Umbilical cord (tissue), 2 donors: Measurements from ENCODE around the gene SYT2. TPM values are rescaled to one million over a fixed set of nuclear protein-coding genes. Genes with fewer than 3 reads are reported as not detected.
"Not testable (repeated sequence)": the region's sequence is repeated elsewhere in the genome, so short reads cannot be mapped to it uniquely, and the experiment has no call there.

ENCODE experiments used
- DNase-seq: peaks from one replicate; pipeline ENCODE4 v3.0.0-alpha.2; 2015; ENCODE audit warnings: low spot score
- total RNA-seq: library from RNA; depleted of rRNA; stranded (reverse); fragments of >200 nt; gene quantifications from one replicate; pipeline ENCODE4 v1.2.3, GENCODE V29; 2014; ENCODE audit warnings: low replicate concordance; ENCODE audit not compliant: insufficient read depth

SYT2 gene
- total RNA-seq, 1 donor from 2014 or later: 1.7 TPM

DNA sequence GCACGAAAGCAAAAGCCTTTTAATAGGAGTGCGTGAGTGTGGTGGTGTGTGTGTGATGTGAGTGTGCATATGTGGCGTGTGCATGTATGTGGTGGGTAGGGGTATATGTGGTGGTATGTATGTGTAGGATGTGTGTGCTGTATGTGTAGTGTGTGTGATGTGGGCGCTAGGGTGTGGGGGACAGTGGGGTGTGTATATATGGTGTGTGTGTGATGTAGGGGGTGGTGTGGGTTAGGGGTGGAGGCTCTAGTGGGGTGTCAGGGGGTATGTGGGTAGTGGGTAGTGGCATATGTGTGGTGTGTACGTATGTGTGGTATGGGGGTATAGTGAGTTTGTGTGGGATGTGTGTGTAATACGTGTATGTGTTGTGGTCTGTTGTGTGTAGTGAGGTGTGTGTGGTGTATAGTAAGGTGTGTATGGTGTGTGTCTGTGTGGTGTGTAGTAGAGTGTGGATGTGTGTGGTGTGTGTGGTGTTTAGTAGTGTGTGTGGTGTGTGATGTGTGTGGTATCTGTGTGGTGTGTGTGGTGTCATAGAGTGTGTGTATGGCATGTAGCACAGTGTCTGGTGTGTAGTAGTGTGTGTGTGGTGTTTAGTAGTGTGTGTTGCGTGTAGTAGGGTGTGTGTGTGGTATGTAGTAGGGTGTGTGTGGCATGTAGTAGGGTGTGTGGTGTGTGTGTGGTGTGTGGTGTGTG, 86.0 kb downstream of the SYT2 start:
- no peak for DNase-seq

DNA sequence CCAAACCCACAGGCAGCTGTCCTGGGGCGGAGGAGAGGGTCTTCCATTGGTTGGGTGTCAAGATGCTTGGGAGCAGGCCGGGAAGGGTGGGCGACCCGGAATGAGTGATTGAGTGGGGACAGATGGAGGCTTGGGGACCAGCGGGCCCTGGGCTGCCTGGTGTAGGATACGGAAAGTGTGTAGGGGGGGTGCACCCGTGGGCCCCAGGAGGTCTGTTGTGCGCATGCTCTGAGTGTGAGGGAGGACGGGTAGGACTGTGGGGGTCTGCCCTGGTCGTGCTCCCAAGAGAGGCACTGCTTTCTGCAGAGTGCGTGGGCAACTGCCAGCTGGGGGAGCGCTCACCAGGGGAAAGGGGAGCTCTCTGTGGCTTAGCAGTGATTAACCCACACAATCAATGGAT, 86.8 kb downstream of the SYT2 start:
- not testable (repeated sequence) for DNase-seq

DNA sequence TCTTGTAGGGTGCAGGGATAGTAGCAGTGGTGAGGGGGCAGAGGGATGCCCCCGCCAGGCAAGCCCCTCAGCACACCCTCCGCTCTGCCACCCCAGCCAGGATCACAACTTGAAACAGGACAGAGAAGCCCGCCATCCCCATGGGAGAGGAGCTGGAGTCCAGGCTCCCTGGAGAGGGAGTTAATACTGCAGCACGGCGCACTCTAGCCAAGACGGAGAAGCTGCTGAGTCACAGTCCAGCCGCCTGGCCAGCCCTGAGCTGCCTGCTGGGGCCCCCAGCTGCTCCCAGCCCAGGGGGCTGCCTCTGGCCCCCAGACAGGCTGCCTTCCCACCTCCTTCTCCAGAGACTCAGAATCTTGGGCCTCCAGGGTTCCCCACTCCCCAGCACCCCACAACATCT, 87.2 kb downstream of the SYT2 start:
- peak; percentile 72 for DNase-seq

DNA sequence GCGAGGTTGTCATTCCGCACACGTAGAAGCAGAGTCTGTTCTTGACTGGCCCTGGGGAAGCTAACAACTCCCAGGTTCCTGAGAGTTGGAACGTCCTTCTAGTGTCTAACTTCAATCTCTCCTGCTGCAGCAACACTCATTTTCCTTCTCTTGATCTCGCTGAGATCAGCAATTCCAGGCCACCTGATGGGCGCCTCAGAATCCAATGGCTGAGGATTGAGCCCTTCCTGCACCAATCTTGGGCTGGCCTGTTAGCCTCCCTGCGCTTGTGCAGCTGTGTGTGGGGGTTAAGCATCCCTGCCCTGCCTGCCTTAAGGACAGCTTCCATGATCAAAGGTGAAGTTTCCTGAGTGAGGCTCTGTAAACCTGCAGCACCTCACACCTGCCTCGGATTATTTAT, 87.9 kb downstream of the SYT2 start:
- DNase-seq: no peak

DNA sequence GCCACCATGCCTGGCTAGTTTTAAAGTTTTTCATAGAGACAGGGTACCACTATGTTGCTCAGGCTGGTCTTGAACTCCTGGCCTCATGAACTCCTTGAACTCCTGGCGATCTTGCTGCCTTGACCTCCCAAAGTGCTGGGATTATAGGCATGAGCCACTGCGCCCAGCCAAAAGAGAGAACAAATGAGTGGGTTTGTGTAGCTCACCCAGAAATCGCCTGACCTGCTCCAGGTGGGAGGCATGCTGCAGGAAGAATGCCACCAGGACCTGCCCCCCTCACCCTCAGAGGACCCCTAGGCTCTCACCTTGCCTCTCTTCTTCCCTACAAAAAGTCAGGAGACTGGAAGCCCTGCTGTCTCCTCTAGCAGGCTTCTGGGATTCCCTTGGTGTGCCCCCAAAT, 88.8 kb downstream of the SYT2 start:
- DNase-seq: no peak

DNA sequence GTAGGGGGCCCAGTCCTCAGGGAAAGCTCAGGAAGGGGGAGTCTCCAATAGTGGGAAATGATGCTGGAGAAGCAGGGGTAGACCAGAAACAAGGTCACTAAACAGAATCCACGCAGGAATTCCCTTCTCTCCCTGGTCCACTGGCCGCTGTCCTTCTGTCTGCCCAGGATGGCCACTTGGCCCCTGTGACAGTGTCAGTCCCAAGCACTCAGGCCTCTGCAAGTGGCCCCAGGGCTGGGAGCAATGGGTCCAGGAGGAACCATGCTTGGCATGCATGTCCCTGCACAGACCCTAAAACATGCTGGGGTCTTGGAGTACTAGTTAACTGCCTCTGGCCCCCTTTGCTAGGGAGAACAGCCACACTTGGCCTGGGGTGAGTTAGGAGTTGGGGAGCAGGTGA, 90.2 kb downstream of the SYT2 start:
- not testable (repeated sequence) for DNase-seq

DNA sequence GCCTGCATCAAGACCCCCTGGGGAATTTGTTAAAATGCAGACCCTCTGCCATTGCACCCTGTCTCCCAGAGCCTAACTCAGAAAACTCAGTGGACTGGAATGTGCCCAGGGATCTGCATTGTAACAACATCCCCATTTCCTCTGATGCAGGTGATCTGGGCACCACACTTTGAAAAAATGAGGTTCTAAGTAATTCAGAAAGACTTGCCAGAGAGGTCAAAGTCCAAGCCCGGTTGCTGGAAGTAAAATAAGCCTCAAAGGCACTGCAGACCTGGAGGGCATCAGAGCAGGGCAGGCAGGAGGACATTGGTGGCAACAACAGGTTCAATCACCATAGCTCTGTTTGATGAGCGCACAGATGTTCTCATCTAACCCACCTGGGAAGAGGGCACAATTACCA, 90.7 kb downstream of the SYT2 start:
- no peak for DNase-seq

DNA sequence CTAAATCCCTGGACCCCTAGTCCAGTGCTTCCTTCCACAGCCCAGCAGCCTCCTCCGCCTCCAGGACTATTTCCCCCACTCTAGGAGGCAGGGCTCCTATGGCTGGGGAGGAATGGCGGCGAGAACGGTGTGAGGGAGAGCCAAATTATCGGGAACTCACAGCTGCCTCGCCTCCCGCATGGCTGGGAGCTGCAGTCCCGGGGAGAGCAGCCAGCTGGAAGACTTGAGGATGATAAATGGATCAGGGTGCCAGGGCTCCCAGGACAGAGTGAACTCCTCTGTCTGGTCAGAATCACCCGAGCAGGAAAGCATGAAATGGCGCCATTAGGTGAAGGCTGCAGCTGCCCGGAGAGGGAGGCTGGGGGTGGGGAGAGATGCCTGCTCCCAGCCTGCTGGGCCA, 91.2 kb downstream of the SYT2 start:
- DNase-seq: peak; percentile 22

DNA sequence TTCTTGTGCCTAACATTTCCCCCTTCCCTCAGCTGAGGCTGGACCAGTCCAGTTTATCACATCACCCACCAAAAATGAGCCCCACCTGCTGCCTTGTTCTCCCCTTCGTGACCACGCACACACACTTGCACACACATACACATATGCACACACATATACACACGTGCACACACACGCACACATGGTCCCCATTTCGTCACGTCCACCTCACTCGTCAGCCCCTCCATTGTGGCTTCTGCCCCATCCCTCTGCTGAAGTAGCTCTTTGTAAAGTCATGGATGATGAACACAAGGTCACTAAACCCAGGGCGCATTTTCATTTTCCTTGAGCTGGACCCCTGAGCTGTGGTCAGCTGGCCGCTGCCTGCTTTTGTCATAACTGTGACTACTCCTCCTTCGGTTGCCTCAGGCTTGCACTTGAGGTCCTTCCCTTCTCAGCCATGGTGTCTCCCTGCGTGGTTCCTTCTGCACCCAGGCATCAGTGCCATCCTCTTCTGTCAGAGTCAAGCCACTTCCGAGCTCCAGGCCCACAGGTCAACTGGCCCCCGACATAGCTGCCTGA, 93.8 kb downstream of the SYT2 start:
- no peak for DNase-seq

DNA sequence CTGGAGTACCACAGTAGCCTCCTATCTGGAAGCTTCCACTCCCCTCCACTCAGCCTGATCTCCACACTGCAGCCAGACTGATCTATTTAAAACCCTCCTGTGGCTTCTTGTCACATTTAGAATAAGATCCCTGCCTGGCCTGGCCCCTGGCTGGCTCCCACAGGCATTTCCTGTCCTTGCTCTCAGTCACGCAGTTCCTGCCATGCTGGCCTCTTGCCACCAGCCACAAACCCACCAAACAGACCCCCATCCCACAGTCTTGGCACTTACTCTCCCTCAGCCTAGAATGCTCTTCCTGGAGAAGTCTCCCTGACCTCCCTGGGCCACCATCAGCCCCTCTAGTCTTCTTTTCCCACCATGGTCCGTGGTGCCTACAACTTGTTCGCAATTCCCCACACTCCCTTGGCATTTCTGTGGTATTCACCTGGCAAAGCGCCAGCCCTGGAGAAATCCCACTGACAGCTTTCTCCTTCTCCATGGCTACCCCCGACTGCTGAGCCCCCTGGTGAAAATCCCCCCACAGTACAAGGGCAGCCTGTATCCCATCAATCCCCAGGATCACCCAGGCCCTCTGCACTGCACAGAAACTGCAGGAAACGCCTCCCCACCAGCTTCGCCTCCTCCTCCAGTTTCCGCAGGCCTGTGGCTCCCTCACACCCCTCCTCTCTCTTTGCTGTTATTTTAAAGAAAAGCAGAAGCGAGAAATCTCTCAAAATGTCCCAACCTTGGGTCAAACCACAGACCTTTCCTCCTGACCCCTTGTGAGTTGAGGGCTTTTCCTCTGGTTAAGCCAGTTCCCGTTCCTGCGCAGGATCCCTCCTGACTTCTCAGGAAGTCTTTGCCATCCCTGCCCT, 94.5 kb downstream of the SYT2 start:
- DNase-seq: peak; percentile 76

DNA sequence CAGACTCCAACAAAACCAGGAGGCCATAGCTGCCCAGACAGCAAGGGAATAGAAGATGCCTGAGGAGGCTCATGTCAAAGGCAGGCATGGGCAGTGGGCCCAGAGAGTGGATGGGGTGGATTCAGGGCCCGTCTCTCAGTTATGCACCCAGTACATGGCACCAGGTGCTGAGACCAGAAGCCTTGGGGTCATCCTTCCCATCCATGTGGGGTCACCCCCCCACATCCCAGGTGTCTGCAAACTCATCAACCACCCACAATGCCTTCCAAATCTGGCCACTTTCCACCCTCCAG, 95.1 kb downstream of the SYT2 start:
- DNase-seq: not testable (repeated sequence)

DNA sequence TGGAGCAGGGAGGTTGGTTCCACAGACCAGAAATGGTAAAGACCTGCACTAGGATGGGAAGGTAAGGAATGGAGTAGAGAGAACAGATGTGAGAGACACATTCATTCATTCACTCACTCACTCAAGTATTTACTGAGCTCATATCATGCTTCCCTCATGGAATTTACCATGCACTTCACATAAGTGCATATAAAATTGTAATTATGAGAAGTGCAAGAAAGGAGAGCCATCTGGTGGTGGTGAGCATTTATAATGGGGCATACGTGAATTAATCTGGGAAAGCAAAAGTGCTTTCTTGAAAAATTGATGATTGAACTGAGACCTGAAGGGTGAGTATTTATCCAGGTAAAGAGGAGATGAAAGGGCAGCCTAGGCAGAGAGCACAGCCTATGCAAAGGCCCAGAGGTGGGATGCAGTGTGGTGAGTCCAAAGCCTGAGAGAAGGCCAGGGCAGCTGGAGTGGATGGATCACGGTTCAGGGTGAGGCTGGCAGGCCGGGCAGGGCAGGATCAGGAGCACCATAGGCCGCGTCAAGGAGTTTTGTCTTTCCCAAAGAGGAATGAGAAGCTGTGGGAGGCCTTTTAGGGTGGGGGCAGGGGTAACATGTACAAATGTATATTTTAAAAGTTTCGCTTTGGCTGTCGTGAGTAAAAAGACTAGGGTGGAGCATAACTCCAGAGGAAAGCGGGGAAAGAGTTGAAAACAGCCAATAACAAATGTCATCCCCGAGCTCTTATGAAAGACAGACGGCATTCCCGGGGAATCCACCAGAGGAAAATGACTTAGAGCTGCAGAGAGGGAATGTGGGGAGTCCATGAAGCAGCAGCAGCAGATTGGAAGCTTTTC, 95.7 kb downstream of the SYT2 start:
- DNase-seq: peak; percentile 87

DNA sequence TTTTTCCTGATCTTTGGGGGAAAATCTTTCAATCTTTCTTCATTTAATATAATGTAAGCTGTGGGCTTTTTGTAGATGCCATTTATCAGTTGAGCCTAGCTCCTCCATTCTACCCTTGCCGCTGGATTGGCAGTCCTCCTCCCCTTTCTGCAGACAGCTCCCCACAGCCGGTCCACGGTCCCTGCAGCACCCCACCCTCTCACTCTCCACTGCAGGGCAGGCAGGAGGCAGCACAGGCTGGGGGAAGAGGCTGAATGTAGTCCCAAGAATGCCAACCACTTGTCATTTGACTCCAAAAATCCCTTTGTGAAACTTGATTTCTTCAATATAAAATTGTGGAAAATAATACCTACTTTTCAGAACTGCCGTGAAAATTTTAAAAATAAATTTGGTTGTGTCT, 96.7 kb downstream of the SYT2 start:
- no peak for DNase-seq

DNA sequence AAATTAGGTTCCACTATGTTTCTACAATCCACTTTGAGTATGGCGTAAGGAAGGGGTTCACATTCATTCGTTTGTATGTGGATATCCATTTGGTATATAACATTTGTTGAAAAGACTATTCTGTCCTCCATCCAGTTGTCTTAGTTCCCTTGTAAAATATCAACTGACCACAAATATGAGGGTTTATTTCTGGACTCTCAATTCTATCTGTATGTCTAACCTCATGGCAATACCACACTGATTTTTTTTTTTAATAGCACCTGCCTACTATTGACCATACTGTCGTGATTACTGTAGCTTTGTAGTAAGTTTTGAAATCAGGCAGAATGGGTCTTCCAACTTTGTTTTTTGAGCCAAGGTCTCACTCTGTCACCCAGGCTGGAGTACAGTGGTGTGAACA, 98.2 kb downstream of the SYT2 start:
- DNase-seq: not testable (repeated sequence)

DNA sequence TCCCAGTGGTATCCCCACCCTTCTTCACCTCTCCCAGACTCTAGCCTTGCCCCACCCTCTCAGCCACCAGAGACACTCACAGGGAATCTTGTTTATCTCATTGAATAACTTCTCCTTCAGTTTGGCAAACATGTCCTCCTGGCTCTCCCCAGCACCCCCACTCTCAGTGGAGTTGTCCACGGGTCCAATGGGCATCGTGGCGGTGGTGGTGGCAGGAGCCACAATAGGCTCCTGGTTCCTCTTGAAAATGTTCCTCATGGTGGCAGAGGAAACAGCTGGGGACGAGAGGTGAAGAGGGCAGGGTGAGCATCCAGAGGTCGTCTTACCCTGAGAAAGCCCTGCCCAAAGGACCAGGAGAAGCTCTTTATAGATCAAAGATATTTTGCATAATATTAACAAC, 104.7 kb downstream of the SYT2 start:
- no peak for DNase-seq

DNA sequence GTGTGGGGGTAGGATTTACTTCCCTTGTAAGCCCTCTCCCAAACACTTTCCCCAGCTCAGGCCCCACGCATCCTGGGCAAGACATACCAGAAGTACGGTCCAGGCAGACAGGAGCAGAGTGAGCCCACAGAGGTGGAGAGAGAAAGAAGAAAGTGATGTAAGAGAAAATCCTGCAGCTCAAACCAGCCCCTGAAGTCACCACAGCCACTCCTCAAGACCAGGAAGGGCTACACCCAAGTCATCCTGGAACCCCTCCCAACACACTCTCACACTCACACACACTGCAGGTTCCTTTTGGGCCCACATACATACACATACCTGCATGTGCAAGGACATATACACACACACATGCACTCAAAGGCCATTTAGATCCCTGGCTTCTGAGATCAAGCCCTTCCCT, 106.8 kb downstream of the SYT2 start:
- DNase-seq: no peak

DNA sequence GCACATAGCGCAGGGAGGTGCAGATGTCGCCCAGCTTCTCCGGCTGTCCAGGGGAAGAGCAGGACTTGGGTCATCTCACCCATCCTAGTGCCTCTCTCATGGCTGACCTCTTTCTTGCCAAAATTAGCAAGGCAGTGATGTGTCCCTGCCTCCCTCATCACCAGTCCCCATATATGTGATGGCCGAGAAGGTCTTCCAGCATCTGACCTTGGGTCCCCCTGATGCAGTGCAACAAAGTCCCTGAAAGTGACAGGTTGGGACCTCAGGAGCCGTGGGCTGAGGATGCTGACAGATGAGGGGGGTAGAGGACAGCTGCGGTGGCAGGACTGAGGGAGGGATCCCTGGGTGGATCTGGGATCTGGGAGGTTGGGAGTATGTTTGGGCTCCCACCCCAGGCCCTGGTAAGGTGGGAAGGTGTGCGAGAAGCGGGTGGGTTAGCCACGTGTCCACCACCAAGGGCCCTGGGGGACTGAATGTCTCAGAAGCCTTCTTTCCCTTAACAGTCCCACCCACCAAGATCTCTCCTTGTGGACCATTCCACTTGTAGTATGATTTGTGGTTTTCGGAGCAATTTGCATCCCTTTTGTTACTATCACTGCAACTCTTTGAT, 109.7 kb downstream of the SYT2 start:
- DNase-seq: no peak

DNA sequence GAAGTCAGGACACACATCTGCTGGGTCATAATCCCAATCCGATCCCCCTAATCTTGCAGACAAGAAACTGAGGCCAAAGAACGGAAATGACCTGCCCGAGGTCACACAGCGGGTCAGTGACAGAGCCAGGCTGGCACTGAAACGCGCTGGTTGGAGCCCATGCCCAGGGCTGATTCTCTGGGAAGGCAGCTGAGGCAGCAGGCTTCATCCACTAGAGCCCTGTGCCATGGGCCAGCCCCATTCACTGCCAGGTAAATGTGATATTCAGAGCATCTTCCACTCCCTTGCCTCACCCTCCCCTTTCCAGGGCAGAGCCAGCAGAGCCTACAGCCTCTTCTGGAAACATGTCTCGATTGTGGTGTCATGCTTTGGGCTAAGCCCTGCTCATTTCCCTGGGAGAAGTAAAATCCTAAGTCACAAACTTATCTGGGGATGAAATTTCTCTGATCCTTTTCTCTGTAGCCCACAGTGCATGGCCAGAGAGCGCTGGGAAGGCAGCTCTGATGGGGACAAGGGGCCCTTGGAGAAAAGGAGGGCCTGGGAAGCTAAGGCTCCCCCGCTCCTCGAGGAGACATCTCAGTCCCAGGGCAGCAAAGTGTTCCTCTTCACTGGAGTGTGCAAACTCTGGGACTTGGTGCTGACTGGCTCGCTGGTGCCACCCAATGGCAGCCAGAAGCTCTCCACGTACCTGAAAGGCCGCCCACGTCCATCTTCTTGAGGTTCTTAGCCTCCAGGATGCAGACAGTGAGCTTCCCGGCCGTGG, 110.4 kb downstream of the SYT2 start:
- DNase-seq: peak; percentile 80

DNA sequence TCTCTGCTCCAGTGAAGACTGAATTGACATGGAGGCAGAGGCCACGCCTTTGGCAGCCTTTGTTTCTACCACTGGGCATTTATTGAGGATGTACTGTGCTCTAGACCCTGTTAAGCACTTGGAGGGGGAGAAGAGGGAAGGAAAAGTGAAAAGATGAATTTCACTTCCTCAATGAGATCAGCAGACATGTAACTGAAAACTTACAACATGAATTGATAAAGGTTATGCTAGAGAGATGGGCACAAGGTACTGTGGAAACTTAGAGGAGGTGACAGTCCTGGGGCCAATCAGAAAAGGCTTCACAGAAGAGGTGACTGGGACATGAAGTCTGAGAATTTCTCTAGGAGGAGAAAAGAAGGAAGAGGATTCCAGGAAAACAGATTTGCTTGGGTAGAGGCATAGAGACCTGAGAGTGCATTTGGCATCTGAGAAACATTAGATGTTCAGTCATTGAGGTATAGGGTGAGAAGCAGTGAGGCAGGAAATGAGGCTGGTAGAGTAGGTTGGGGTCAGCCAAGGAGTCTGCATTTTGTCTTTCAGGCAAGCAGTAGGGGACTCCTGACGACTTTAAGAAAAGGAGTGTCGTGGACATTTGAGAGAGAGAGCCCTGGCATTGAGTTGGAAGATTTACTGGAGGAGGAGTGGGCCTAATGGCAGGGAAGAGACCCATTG, 113.0 kb downstream of the SYT2 start:
- DNase-seq: no peak

DNA sequence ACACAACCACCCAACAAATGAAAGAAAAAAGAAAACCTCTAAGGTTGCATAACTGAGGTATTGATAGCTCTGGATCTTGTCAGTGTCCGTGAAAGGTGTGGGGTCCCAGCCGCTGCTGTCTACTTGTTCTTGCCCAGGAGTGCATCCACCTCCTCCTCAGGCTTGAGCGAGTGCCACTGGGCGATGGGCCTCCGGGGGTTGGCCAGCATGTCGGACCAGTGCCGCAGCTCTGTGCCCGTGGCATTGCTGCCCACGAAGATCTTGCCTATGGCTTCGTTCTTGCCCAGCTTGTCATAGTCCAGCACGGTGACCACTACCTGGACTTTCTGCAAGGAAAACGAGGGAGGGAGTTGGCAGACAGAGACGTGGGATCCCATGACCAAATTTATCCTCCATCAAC, 113.6 kb downstream of the SYT2 start:
- no peak for DNase-seq
